ENCODE data around the gene WDR54.
A peak's percentile ranks its signal among the peaks of the same experiment; 100 is the strongest.
"Not testable (repeated sequence)": the region's sequence is repeated elsewhere in the genome, so short reads cannot be mapped to it uniquely, and the experiment has no call there.

The WDR54 gene

DNA sequence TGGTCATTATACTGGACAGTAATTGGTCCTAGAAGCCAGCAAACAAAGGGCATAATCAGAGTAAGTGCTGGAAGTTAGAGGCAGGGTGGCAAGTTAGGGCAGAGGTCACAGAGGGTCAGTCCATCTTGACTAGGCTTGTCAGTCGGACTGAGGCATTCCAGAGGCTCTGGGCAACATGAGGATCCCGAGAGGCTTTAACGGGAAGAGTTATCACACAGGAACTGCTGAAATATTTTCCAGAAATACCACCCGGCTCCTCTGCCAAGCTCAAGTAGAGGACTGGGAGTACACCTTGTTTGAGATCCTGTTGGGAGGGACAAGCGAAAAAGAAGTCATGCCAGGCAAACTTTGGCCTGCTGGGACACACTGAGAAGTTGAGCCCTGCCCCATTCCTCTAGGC is 13.8 kb upstream of the WDR54 start:
- DNase-seq, result no peak

- no peak for DNase-seq
These were observed 8.4 kb upstream of the WDR54 start for GRCh38 chr2:74413001-74413698.

GRCh38 chr2:74414441-74414840 is 7.1 kb upstream of the WDR54 start:
- no peak for DNase-seq

GRCh38 chr2:74414881-74415761 is 6.4 kb upstream of the WDR54 start:
- DNase-seq, result peak; percentile 49

- DNase-seq, result peak; percentile 35
These were observed 5.7 kb upstream of the WDR54 start for GRCh38 chr2:74415762-74416395.

GRCh38 chr2:74416778-74417177 is 4.8 kb upstream of the WDR54 start:
- DNase-seq, result no peak

- no peak for DNase-seq
These were observed 4.3 kb upstream of the WDR54 start for GRCh38 chr2:74417197-74417596.

DNA sequence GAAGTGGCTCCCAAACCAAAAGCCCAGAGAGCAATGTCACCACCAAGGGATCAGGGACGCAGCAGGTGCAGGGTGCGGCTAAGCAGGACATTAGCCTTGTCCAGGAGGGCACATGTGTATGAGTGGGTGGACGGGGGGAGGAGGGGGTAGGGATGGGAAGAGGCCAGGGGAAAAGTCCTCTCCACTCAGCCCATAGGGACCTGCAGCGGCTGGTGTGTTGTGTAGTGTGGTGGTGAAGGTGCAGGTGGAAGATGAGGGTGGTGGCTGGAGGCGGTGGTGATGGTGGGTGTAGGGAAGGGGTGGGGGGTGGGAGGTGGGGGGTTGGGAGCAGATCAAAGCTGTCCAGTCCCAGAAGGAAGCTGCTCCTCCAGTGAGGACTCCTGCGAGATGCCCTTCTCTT is 3.8 kb upstream of the WDR54 start:
- no peak for DNase-seq

- no peak for DNase-seq
These were observed 3.2 kb upstream of the WDR54 start for GRCh38 chr2:74418312-74418711.

DNA sequence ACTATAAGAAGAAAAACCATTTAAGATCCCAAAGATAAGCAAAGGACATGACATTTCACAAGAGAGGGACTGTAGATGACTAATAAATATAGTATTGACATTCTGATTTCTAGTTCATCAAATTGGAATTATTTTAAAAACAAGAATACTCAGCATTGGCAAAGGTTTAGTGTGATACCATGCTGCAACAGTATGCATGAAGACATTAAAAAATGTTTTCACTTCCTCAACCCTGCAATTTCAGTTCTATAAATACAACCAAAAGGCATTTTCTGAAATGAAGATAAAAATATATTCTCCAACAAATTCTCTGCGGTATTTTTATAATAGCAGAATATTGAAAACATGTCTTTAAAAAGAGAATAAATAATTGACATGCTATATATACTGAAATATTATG is 2.2 kb upstream of the WDR54 start:
- DNase-seq, result no peak

GRCh38 chr2:74420006-74420405 is 1.5 kb upstream of the WDR54 start:
- DNase-seq, result no peak

GRCh38 chr2:74420443-74421103 is 957 bp upstream of the WDR54 start:
- DNase-seq, result not testable (repeated sequence)

- DNase-seq, result no peak
These were observed 1.9 kb downstream of the WDR54 start for GRCh38 chr2:74423231-74424095.

GRCh38 chr2:74424139-74424992 is 2.8 kb downstream of the WDR54 start:
- no peak for DNase-seq

- DNase-seq, result no peak
These were observed 3.5 kb downstream of the WDR54 start for GRCh38 chr2:74424995-74425406.

- DNase-seq, result no peak
These were observed 4.0 kb downstream of the WDR54 start for GRCh38 chr2:74425523-74425922.

DNA sequence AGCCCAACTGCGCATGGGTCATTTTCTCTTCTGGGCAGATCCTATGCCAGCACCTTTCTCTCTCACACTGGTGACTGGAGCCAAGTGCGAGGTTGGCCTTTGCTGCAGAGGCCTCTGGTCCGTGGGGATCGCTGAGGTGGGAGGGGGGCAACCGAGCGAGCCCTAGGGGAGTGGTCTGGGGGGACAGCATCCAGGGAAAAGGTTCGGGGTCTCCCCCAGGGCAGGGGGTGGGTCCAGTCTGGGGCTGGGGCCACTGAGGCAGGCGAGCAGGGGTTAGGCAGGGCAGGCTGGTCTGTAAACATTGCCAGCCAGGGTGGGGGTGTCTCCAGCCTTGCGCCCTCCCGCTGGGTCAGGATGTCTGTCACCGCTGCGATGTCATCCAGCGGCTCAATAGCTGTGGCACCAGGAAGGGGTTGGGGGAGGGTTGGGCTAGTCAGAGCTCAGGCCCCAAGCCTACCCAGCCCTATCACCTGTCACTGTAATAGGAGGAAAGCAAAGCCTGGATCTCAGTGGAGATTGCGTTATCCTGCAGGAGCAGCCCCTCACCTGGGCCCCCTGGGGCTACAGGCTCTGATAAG is 4.7 kb downstream of the WDR54 start:
- no peak for DNase-seq

DNA sequence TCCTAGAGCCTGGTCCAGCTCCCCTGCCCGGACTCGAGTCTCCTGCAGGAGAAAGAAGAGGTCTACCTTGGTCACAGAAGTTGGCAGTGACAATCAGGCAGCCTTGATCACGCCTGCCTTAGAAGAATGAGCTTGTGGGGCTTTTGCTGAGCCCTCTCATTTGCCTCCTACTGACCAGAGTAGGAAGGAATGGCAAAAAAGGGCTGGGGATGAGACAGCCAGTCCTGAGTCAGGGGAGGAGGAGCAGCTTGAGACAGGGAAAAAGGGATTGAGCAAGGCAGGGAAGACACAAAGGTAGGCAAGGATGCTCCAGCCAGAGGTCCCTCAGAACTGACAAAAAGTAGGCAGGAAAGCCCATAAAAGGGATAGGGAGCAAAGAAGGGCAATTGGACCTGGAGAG is 6.0 kb downstream of the WDR54 start:
- no peak for DNase-seq

DNA sequence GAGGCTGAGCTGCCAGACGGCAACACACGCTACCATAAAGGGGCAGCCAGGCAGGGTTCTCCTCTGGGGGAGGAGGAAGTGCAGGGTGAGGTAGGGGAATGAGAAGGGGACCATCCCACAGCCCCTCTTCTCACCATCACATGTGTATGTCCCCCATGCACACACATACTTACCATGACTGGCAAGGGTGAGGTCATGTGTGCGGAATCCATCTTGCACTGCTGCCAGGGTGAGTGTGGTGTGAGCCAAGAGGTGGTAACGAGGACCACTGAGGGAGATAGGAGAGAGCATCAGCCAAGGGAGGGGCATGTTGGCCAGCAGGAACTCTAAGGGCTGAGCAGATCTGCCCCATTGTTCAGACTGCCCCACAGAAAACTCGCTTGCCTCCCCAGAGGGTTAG is 7.1 kb downstream of the WDR54 start:
- no peak for DNase-seq

DNA sequence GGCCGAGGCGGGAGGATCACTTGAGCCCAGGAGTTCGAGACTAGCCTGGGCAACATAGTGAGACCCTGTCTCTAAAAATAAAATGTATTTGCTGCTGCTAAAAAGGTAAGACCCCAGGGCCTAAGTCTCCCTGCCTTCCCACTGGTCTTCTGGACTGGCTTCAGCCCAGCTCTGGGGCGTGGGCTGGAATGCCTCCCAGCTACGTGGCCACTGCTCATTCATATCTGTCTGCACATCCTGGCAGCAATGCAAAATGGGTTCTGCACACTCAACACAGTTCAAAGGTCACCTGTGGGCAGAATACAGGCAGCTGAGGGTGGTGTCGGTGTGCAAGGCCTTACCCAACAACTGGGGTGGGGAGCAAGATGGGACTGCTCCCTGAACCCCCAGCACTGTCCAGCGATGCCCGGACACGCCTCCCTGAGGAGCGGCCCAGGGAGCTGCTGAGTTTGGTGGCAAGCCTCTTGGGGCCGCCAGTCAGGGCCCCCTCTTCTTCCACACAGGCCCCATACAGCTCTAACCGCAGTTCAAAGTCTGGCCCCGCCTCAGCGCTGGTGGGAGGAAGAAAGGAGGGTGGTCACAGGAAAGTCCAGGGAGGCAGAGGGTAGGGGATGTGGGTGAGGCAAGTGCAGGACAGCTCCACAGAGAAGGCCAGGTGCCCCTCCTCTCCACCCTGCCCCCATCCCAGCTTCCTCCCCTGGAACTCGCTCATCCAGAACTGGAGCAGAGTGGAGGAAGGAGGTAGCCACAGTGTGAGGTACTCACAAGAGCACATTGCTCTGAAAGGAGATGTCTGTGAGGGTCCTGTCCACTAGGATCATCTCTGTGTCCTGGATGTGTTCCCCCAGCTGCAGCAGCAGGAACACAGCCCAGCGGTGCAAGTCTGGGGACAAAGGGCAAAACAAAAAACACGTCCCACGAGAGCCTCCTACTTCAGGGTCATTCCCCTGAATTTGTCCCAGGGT is 8.2 kb downstream of the WDR54 start:
- no peak for DNase-seq

Measured in activated T-cell treated with anti-CD3 and anti-CD28 coated beads, Interleukin-2, amount 50 U/mL, for 1 hour (primary cell).